NCI-H1930 (cell line): ENCODE measurements around the gene TCOF1.

ENCODE experiments used
- DNase-seq, 2 experiments: peaks; one replicate each; lab custom pipeline; 2025; lab: John Stamatoyannopoulos, UW

The TCOF1 gene

DNA sequence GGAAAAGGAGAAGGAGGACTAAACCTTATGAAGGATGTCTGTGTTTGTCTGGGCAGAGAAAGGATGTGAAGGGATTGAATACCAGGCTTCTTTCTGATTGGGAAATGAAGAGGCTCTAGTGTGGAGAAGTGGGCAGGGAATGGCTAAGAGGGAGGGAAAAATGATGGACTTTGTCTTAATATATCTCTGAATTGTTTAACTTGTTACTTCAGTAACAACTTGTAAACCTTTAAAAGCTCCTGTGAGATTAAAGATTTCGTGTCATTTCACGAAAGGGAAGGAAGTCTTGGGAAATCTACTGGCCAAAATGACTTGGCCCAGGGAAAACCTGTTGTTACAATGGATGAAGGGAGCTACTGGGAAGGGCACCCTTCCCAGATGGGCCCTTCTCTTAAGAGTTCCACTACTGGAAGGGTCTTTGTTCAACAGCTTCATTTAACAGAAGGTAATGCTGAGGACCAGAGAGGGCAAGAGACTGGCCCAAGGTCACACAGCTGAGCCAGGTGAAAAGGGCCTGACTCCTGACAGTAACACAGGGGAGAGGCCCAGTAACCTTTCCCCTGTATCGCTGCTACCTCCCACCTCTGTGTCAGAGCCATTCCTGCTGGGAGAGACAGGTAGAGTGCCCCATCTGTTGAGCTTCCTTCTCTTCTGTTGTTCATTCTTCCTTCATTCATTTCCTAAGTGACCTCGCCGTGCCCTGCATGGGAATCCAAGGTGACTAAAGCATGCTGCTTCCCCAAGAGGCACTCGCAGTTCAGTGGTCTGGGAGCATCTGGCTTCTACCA lies 5.1 kb upstream of the TCOF1 start:
- DNase-seq = no peak

DNA sequence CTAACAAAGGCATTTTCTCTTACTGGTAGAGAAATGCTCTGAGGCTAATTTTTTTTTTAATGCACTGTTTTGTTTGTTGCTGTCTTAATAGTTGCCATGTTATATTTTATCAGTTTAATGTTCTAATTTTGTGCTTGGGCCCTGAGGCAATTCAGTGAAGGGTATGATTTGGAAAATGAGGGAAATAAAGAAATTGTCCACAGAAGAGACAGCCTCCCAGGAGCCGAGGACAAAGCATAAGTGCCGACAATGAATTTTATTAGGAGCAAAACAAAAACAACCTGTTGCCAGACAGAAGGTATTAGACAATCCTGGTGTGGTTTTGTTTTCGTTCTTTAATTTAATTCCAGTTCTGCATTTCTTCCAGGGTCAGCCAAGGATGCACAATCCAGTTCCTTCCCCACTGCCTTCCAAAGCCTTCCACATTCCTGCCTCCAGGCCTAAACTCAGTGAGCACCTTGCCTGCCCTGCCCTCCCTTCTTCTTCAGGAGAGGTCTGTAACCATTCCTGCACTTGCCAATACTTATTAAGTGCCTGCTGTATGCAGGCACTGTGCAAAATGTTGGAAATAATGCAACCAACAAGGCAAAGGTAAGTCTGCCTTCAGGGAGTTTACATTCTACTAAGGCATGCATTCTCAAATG lies 4.3 kb upstream of the TCOF1 start:
- DNase-seq = no peak

DNA sequence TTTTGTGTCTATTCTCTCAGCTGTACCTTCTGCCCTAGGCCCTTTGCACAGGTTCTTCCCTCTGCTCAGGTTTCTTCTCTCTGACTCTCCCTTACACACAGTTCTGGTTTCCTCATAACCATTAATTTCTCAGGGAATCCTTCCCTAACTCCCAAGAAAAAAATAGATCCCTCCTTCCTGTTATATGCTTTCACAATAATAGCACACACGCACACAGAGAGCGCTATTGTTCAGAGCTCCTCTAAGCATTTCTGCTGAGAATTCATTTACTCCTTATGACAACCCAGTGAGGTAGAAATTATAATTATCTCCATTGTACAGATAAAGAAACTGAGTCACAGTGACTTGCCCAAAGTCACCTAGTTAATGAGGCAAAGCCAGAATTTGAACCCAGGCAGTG lies 1.7 kb upstream of the TCOF1 start:
- no peak for DNase-seq

DNA sequence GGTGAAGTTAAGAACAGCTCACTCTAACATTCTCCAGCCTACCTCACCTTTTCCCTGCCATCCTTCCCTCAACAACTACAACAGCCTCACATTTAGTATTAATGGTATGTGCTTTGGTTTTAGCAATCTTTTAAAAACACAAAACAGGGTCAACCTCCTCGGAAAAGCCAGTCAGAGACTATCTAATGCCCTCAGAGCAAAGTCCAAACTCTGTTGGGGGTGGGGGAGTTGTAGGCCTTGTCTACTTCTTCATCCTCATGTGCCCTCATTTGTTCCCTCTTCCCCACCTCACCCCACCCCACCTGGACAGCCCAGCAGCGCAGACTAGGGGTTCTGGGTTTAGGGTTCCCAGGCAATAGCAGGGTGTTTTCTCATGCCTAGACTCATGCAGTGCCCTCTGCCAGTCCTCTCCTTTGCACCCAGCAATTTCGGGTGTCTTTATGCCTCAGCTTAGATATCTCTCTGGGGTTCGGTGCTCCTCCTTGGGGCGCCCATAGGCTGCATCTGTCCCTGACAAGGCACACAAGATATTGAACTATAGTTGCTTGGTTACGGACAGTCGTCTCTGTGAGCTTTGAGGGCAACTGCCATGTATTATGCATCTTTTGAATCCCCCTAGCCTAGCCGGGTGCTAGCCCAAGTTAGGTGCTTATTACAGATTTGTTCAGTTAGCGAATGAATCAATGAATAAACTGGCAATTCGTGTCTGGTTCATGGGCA lies 762 bp upstream of the TCOF1 start:
- DNase-seq = no peak

DNA sequence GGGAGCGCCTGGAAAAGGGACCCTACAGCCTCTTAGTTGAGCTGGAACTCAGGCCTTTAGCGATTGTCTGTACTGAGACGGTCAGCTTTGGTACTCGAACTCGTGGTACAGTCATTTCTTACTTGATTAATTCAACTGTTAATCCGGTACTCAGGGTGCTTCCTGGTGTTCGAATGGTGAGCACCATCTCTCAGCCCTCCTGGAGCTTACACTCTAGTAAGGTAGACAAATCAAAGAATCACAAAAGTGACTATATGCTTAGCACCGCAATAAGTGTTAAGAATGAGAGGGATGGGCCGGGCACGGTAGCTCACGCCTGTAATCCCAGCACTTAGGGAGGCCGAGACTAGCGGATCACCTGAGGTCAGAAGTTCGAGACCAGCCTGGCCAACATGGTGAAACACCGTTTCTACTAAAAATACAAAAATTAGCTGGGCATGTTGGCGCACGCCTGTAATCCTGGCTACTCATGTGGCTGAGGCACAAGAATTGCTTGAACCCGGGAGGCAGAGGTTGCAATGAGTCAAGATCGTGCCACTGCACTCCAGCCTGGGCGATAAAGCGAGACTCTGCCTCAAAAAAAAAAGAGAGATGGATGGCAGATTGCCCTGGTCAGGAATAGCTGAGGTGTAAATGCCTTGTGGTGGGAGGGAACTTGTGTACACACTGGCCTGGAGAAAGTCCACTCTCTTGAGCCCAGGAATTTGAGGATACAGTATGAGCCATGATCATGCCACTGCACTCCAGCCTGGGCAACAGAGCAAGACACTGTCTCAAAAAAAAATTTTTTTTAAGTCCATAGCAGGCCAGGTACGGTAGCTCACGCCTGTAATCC lies 981 bp downstream of the TCOF1 start:
- no peak for DNase-seq

DNA sequence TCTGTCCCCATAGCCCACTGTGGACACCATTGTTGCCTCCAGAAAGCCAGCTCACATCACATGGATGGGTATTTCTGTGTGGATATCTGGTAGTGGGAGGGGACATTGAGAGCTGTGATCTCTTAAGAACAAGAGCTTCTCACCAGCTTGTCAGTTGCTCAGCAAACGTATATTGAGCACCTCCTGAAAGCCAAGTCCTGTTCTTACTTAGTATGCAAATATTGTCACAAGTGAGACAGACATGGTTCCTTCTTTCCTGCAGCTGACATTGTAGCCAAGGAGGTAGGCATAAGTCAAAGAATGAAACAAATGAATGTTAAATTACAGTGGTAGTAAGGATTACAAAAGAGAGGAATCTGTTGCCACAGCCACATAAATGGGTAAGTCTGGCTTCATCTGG lies 3.8 kb downstream of the TCOF1 start:
- DNase-seq = no peak

DNA sequence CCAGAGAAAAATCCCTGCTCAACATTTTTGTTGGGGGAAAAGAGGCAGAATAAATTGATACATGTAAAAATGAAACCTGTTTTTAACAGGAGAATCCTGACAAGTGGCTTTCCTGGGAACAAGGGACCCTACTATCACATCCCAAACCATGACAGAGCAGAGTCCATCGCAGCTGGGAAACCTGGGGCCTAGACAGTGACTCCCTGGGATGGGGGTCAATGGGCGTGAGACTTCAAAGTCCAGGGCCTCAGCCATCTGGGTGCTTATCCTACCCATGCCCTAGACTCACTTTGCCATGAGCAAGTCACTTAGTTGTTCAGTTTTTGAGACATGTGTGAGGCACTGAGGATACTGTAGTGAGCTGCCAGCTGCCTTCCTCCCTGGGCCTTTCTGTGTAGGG lies 5.7 kb downstream of the TCOF1 start:
- DNase-seq = no peak

DNA sequence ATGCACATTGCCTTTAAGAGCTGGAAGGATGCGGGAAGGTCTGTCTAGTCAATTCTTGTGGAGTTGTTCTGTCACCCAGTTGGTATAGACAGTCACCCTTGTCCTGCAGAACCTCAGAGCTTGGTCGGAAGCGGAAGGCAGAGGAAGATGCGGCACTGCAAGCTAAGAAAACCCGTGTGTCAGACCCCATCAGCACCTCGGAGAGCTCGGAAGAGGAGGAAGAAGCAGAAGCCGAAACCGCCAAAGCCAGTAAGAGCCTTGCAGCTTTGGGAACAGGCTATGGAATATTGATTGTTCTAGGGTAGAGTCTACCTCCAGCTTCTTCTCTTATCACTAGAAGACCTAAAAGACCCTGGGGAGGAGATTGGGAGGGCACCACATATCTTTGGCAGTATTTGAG lies 6.5 kb downstream of the TCOF1 start:
- no peak for DNase-seq

DNA sequence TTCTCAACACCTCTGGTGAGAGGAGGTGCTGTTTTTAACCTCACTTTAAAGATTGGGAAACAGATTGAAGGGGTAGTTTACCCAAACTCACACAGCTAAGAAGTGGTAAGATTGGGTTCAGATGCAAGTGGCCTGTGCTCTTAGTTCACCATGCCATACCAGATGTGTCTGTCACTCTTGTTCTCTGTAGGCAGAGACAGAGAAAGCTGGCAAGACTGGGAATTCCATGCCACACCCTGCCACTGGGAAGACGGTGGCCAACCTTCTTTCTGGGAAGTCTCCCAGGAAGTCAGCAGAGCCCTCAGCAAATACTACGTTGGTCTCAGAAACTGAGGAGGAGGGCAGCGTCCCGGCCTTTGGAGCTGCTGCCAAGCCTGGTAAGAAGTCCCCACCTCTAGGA lies 11.0 kb downstream of the TCOF1 start:
- DNase-seq = no peak

DNA sequence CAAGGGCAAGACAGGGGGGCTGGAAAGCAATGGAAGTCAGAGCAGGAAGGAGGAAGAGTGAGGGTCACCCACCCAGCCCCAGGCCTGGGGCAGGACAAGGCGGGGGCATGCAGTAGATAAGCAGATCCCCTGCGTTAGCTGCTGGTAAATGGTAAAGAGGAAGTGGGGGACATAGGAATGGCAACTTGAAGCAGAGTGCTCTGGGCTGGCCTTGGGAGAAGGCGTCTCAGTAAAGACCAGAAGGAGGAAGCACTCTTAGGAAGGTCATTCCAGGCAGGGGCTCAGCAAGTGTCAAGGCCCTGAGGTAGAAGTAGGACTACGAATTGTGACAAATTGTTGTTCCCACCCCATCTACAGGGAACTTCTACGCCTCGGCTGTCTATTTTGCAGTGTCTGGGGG lies 15.1 kb downstream of the TCOF1 start:
- DNase-seq = no peak

DNA sequence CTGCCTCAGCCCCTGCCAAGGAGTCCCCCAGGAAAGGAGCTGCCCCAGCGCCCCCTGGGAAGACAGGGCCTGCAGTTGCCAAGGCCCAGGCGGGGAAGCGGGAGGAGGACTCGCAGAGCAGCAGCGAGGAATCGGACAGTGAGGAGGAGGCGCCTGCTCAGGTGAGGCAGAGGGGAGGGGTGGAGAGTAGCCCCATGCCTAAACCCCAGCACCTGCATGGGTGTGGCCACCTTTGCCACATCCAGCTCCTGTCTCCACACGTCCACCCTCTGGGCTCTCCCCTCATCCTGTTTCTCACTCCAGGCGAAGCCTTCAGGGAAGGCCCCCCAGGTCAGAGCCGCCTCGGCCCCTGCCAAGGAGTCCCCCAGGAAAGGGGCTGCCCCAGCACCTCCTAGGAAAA lies 17.2 kb downstream of the TCOF1 start:
- DNase-seq = no peak

DNA sequence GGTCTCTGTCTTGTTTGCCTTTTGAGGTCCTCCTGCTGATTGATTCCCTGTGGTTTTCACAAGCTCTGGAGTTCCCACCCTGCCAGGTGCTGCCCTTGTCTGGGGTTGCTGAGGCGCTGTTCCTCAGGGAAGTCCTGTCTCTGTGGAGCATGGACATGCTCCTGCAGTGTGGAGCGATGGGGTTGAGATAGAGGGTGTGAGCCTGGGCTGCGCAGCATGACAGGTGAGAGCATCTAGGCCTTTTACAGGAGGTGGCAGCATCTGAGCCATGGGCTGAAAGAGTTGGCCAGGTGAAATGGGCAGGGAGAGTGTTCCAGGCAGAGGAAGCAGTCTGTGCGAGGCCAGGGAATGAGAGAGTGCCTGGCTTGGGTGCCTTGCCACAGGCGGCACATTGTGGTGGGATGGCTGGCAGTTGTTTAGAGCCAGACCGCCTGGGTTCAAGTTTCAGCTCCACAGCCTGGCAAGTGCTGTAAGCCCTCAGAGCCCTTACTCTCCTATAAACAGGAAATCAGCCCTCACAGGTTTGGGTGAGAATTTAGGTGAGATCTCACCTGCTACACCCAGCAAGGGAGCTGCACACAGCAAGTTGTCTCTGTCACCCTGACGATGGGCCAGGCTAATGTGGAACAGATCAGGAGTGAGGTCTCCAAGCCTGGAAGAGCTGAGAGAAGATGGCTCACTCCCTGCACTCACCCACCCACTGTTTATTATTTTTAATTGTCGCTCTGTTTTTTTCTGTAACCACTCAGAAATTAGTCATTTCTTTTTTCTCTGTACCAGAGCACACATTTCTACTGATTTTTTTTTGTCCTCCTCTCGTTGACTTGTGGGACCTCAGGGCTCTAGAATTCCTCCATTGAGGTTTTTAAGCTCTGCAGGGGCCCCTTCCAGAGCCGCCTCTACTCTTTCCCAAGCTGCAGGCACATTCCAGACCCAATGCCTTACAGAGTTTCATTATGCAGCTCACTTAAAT lies 19.6 kb downstream of the TCOF1 start:
- no peak for DNase-seq

DNA sequence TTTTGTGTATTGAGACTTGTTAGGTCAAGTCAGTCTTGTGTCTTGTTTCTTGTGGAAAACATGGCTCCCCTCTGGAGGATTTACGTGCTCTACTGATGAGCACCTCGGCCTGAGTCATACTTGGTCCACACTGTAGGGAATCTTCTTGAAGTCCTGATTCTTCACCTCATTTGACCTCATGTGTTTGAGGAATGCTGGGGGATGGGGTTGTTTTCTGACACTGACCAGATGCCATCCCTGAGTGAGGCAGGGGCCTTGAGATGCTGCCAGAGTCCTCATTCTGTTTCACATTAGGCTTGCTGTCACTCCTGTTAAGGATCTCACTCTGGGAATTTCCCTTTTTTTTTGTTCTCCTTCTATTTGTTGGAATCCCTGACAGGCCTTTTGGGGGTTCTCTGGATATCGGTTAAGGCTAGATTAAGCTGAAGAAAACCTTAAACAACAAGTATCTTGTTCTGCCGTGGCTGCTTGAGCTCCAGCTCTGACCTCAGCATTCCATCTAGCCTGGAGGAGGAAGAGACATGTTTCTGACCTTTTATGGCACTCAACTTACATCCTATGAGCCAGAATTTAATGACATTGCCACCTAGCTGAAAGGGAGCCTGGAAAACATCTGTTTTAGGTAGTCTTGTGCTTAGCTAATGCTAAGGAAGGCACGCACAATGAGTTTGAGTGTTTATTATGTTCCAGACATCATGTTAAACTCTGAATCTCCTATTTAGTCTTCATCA lies 20.6 kb downstream of the TCOF1 start:
- no peak for DNase-seq

DNA sequence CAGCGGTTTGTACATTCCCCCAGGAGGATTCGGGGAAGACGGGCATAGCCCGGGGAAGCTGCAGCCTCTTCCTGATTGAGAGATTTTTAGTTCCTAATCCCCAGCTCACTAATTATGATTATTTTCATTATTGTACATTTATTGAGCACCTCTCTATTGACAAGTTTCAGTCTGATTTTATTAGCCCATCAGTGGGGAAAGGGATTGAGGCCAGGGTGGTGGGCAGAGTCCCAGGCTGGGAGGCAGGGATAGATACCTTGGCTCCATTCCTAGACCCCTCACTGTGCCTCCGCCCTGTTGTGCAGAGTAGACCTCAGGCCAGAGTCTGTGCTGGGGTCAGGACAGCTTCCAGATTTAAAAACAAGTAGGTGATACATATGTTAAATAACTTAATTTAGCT lies 27.2 kb downstream of the TCOF1 start:
- DNase-seq = no peak

DNA sequence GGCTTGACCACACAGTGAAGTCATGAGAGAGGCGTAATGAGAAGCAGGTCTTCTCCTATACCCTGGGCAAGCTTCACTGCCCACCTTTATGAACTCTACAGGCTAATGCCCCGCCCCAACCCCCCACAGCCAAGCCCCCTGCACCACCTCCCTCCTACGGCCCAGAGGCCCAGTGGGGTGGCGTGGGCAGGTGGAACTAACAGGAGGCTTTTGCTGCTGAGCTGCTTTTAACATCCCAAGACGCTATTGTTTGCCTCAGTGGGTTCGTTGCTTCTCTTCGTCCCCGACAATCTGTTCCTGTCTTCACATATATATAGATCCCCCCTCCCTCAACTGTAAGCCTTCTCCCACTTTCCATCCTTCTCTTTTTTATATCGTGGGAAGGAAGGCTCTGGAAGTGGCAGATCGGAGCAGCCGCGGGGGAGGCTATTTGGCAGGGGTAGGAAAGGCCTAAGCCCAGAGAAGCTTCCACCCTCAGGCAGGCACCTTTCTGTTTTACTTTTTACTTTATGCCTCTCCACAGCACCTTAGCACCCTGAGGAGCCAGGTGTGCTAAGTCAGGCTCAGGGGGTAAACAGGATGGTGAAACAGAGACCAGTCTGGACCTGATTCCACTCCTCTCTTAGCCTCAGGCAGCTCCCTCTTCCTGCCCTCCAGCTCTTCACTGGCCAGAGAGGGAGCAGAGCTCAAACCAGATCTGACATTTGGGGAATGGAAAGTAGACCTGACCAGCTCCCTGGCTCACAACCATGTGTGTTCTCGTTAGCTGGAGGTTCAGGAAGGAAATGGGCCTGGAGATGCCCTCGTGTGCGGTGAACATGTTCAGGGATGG lies 28.7 kb downstream of the TCOF1 start:
- DNase-seq = no peak

DNA sequence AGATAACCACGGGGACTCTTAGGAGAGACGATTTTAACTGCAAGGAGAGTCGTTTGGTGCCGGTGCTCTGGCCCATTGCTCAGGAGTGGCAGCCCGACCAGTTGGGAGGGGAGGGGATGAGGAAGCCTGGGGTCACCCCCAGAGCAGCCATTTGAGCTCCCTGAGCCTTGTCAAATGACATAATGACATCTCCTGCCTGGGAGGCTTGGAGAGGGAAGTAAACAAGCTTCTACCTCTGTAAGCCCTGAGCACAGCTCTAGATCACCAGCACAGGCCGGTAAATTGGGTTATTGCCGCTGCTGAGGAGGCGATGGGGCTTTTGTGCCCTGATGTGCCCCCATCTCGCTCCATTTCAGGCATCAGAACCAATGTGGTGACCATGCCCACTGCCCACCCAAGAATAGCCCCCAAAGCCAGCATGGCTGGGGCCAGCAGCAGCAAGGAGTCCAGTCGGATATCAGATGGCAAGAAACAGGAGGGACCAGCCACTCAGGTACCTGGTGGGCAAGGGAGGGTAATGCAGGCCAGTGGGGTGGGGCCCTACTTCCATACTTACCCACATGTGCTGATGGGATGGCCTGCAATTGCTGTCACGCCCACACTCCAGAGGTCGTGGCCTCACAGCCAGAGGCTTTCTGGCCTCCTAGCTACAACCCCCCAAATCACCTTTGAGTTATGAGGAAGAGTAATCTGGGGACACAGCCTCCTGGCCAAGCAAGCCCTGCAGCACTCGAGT lies 32.2 kb downstream of the TCOF1 start:
- DNase-seq = no peak

DNA sequence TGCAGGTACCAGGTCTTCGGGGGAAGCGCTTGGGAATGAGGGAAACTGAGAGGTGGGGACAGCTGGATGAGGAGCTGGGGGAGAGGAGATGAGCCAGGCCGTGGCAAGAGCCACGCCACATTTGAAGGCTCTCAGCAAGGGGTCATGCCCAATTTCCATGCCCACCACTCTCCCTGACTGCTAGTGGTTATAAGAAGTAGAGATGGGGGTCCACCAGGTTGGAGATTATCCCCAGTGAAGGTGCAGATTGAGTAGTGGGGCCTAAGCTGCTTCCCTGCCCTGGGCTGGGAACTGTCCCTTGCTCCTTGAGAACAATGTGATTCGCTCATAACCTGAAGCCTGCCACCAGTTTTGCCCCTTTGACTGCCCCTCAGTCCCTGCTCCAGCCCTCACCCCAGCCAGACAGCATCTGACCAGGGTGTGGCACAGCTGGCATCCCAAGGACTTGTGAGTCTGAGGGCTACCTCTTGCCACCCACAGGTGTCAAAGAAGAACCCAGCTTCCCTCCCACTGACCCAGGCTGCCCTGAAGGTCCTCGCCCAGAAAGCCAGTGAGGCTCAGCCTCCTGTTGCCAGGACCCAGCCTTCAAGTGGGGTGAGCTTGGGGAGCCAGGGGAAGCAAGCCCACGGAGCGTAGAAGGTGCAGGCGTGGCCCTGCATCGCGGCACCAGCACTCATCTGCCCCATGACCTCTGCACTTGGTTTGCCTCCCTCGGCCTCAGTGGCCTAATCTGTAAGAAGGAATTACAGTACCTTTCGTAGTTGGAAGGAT lies 33.8 kb downstream of the TCOF1 start:
- no peak for DNase-seq

DNA sequence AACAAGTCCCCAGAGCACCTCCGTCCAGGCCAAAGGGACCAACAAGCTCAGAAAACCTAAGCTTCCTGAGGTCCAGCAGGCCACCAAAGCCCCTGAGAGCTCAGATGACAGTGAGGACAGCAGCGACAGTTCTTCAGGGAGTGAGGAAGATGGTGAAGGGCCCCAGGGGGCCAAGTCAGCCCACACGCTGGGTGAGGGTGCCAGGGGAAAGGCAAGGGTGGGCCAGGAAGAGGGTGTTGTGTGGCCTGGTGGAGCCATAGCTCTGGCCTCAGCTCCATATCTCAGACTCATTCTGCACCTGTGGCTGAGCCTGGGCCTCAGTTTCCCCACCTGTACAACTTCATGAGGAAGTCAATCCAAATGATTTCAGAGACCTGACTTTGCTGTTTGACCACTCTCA lies 34.5 kb downstream of the TCOF1 start:
- DNase-seq = no peak
